Smooth muscle cell (in vitro differentiated cells): Measurements from ENCODE around the gene IL1RAP. TPM values are rescaled to one million over a fixed set of nuclear protein-coding genes. Genes with fewer than 3 reads are reported as not detected.

ENCODE experiments used
- DNase-seq: peaks from one replicate; lab custom pipeline; 2025; ENCODE audit not compliant: unreplicated experiment; lab: John Stamatoyannopoulos, UW
- H2AFZ ChIP-seq: fragments of 200-600 bp; sonication (generic); 2 replicates; pipeline ENCODE4 v1.6.0; 2016; ENCODE audit warnings: antibody characterized with exemption, low read depth, mild to moderate bottlenecking
- H3F3A ChIP-seq: fragments of 200-600 bp; sonication (generic); 2 replicates; pipeline ENCODE4 v1.6.0; 2017; ENCODE audit warnings: antibody characterized with exemption, low read depth
- H3K27ac ChIP-seq: fragments of 200-600 bp; sonication (generic); 2 replicates; pipeline ENCODE4 v1.5.1; 2016; ENCODE audit warnings: low read depth, mild to moderate bottlenecking
- H3K27me3 ChIP-seq: fragments of 200-600 bp; sonication (generic); 2 replicates; pipeline ENCODE4 v1.6.1; 2016; ENCODE audit warnings: low read depth, mild to moderate bottlenecking
- H3K36me3 ChIP-seq: fragments of 200-600 bp; sonication (generic); 2 replicates; pipeline ENCODE4 v1.5.1; 2016; ENCODE audit warnings: low read depth
- H3K4me1 ChIP-seq: fragments of 200-600 bp; sonication (generic); 2 replicates; pipeline ENCODE4 v1.5.1; 2016; ENCODE audit warnings: low read depth
- H3K4me2 ChIP-seq: fragments of 200-600 bp; sonication (generic); 2 replicates; pipeline ENCODE4 v1.6.0; 2016; ENCODE audit warnings: mild to moderate bottlenecking
- H3K4me3 ChIP-seq: fragments of 200-600 bp; sonication (generic); 2 replicates; pipeline ENCODE4 v1.5.1; 2016; ENCODE audit warnings: mild to moderate bottlenecking
- H3K79me2 ChIP-seq: fragments of 200-600 bp; sonication (generic); 2 replicates; pipeline ENCODE4 v1.6.0; 2016; ENCODE audit warnings: low read depth, mild to moderate bottlenecking
- H3K9ac ChIP-seq: fragments of 200-600 bp; sonication (generic); 2 replicates; pipeline ENCODE4 v1.6.0; 2016; ENCODE audit warnings: low read depth
- H3K9me3 ChIP-seq: fragments of 200-600 bp; sonication (generic); replicated peaks from 2 replicates; pipeline ENCODE4 v1.5.1; 2016; ENCODE audit warnings: low read depth
- H4K20me1 ChIP-seq: fragments of 200-600 bp; sonication (generic); 2 replicates; pipeline ENCODE4 v1.6.0; 2016; ENCODE audit warnings: low read depth
- CTCF ChIP-seq: fragments of 200-600 bp; sonication (generic); IDR thresholded peaks from 2 replicates; pipeline ENCODE4 v1.5.1; 2017; ENCODE audit warnings: borderline replicate concordance, mild to moderate bottlenecking, antibody characterized with exemption; ENCODE audit not compliant: insufficient read depth, poor library complexity, severe bottlenecking
- WGBS: methylation state at CpG from one replicate; pipeline ENCODE4 v1.1.7; 2016; ENCODE audit warnings: low lambda C conversion rate; 5-methylcytosine and 5-hydroxymethylcytosine counted together
- polyA plus RNA-seq: library from polyadenylated mRNA; unstranded; fragments of >200 nt; fragmentation: Nextera tagmentation; extraction: Ambion mirVana; gene quantifications from 2 replicates; pipeline ENCODE4 v1.2.1, GENCODE V29; 2016
- total RNA-seq: library from RNA; depleted of rRNA; stranded (reverse); fragments of >200 nt; gene quantifications from 2 replicates; pipeline ENCODE4 v1.2.3, GENCODE V29; 2014

The IL1RAP gene
- total and polyA plus RNA-seq, 2 experiments from 2014 or later, result 13.5 to 49.1 TPM

GRCh38 chr3:190568036-190568435 is 54.2 kb downstream of the IL1RAP start:
- Histone ChIP-seq H3K27me3 (no peaks in the 10 kb centered on the region), H3K9ac (no peak overlapping the region), H4K20me1 (no peaks in the 10 kb centered on the region), H3K79me2 (peaks cover 6% of the 10 kb centered on the region), H3K9me3 (no peaks in the 10 kb centered on the region), H2AFZ (no peak overlapping the region), H3K4me1 (peaks cover 14% of the 10 kb centered on the region), H3K4me2 (no peak overlapping the region), H3K4me3 (no peak overlapping the region), H3K36me3 (no peaks in the 10 kb centered on the region), H3F3A (peaks cover 3% of the 10 kb centered on the region), H3K27ac (no peak overlapping the region)
- no peak for DNase-seq
- no peak for TF ChIP-seq CTCF
- WGBS, result 97% methylated on average over 2 of the region's 2 CpGs

- Histone ChIP-seq H3K79me2 (no peaks in the 10 kb centered on the region), H3K9me3 (no peaks in the 10 kb centered on the region), H3K9ac (no peak overlapping the region), H2AFZ (no peak overlapping the region), H3K4me2 (no peak overlapping the region), H4K20me1 (no peaks in the 10 kb centered on the region), H3K36me3 (no peaks in the 10 kb centered on the region), H3F3A (no peaks in the 10 kb centered on the region), H3K4me1 (no peaks in the 10 kb centered on the region), H3K4me3 (no peak overlapping the region), H3K27me3 (no peaks in the 10 kb centered on the region), H3K27ac (no peak overlapping the region)
- 96% methylated on average over 2 of the region's 2 CpGs for WGBS
- TF ChIP-seq CTCF, result no peak
- no peak for DNase-seq
Measured at GRCh38 chr3:190574473-190574872, 60.6 kb downstream of the IL1RAP start.

GRCh38 chr3:190575437-190576185 is 61.7 kb downstream of the IL1RAP start:
- Histone ChIP-seq H3K79me2 (no peaks in the 10 kb centered on the region), H3F3A (no peaks in the 10 kb centered on the region), H3K36me3 (no peaks in the 10 kb centered on the region), H4K20me1 (no peaks in the 10 kb centered on the region), H3K4me3 (no peak overlapping the region), H3K9me3 (no peaks in the 10 kb centered on the region), H3K27ac (no peak overlapping the region), H2AFZ (no peak overlapping the region), H3K4me1 (peaks cover 2% of the 10 kb centered on the region), H3K9ac (no peak overlapping the region), H3K4me2 (no peak overlapping the region), H3K27me3 (no peaks in the 10 kb centered on the region)
- TF ChIP-seq CTCF, result no peak
- WGBS, result 97% methylated on average over 7 of the region's 7 CpGs
- no peak for DNase-seq

- no peaks in the 10 kb centered on the region for H3K9me3 ChIP-seq
- H3K9ac ChIP-seq, result no peak overlapping the region
- H3K4me2 ChIP-seq, result no peak overlapping the region
- WGBS, result 98% methylated on average over 4 of the region's 4 CpGs
- no peak for DNase-seq
- no peaks in the 10 kb centered on the region for H3F3A ChIP-seq
- no peak overlapping the region for H3K4me3 ChIP-seq
- H3K36me3 ChIP-seq, result no peaks in the 10 kb centered on the region
- no peak overlapping the region for H2AFZ ChIP-seq
- H3K27ac ChIP-seq, result no peak overlapping the region
- H3K4me1 ChIP-seq, result peaks cover 3% of the 10 kb centered on the region
- no peak for TF ChIP-seq CTCF
- H3K27me3 ChIP-seq, result no peaks in the 10 kb centered on the region
- H3K79me2 ChIP-seq, result no peaks in the 10 kb centered on the region
- no peaks in the 10 kb centered on the region for H4K20me1 ChIP-seq
Measured at GRCh38 chr3:190577225-190577624, 63.3 kb downstream of the IL1RAP start.
